IMR-90 (cell line): ENCODE data around the gene LONP2. TPM values are rescaled to one million over a fixed set of nuclear protein-coding genes. Genes with fewer than 3 reads are reported as not detected.

Experiments
- ATAC-seq: fragments of 200-7000 bp; cut with Tn5 transposase; 2 replicates; pipeline ENCODE4 v1.9.1; 2020; ENCODE audit warnings: low read depth, mild to moderate bottlenecking, moderate library complexity
- BruUV-seq: library from RNA; stranded (reverse); fragments of 400-500 nt; replicated peaks from 2 replicates; lab custom pipeline; 2021; lab: Mats Ljungman, UMichigan
- CTCF ChIA-PET: fragments of 300-600 bp; formaldehyde crosslinking; extraction: SDS; loops from one replicate; lab custom pipeline; 2021; ENCODE audit warnings: antibody characterized with exemption; lab: Yijun Ruan, JAX
- POLR2A ChIA-PET: fragments of 300-600 bp; sonication (Branson Sonifier 250); formaldehyde crosslinking; loops from one replicate; lab custom pipeline; 2022; ENCODE audit warnings: antibody characterized with exemption; ENCODE audit not compliant: unreplicated experiment; lab: Charles Lee
- DNase-seq: peaks from one replicate; pipeline ENCODE4 v3.0.0; 2013
- H2AFZ ChIP-seq: replicated peaks from 2 replicates; pipeline ENCODE3; 2013; ENCODE audit warnings: low read length, mild to moderate bottlenecking; ENCODE audit not compliant: poor library complexity
- H2AK5ac ChIP-seq: 2 replicates; pipeline ENCODE4 v1.6.1; 2013; ENCODE audit warnings: low read depth, low read length, inconsistent platforms
- H2AK9ac ChIP-seq: replicated peaks from 2 replicates; pipeline ENCODE3; 2013; ENCODE audit warnings: mild to moderate bottlenecking, low read depth, low read length, moderate library complexity; ENCODE audit not compliant: poor library complexity
- H2BK120ac ChIP-seq: 2 replicates; pipeline ENCODE4 v1.6.1; 2013; ENCODE audit warnings: low read depth, low read length, inconsistent platforms
- H2BK15ac ChIP-seq: 3 replicates; pipeline ENCODE4 v1.6.1; 2013; ENCODE audit warnings: low read depth, low read length, inconsistent platforms
- H2BK20ac ChIP-seq: 2 replicates; pipeline ENCODE4 v1.6.1; 2013; ENCODE audit warnings: low read depth, mild to moderate bottlenecking, inconsistent platforms, low read length, moderate library complexity
- H2BK5ac ChIP-seq: 2 replicates; pipeline ENCODE4 v1.6.1; 2013; ENCODE audit warnings: mild to moderate bottlenecking, low read depth, low read length, inconsistent platforms; ENCODE audit not compliant: poor library complexity, severe bottlenecking
- H3K14ac ChIP-seq: replicated peaks from 2 replicates; pipeline ENCODE4 v1.6.1; 2013; ENCODE audit warnings: low read depth, low read length, inconsistent platforms
- H3K18ac ChIP-seq: 2 replicates; pipeline ENCODE4 v1.6.1; 2013; ENCODE audit warnings: low read depth, low read length, control low read depth
- H3K23ac ChIP-seq: 2 replicates; pipeline ENCODE4 v1.6.1; 2013; ENCODE audit warnings: low read depth, low read length, inconsistent platforms
- H3K27ac ChIP-seq: 2 replicates; pipeline ENCODE4 v1.5.1; 2013; ENCODE audit warnings: mild to moderate bottlenecking, control low read depth, low read length; ENCODE audit not compliant: insufficient read depth
- H3K27me3 ChIP-seq: 2 replicates; pipeline ENCODE4 v1.6.1; 2013; ENCODE audit warnings: low read length; ENCODE audit not compliant: control insufficient read depth, insufficient read depth
- H3K36me3 ChIP-seq: 2 replicates; pipeline ENCODE4 v1.6.1; 2013; ENCODE audit warnings: low read length, mixed read lengths; ENCODE audit not compliant: control insufficient read depth, insufficient read depth
- H3K4ac ChIP-seq: 2 replicates; pipeline ENCODE4 v1.6.1; 2013; ENCODE audit warnings: low read depth, low read length, inconsistent platforms
- H3K4me1 ChIP-seq: 2 replicates; pipeline ENCODE4 v1.6.1; 2013; ENCODE audit warnings: low read length, mixed read lengths; ENCODE audit not compliant: control insufficient read depth, insufficient read depth
- H3K4me2 ChIP-seq: 2 replicates; pipeline ENCODE4 v1.6.1; 2013; ENCODE audit warnings: low read depth, mild to moderate bottlenecking, control low read depth, low read length, moderate library complexity
- H3K4me3 ChIP-seq: 2 replicates; pipeline ENCODE4 v1.5.1; 2013; ENCODE audit warnings: low read depth, mild to moderate bottlenecking, control low read depth, low read length, moderate library complexity; ENCODE audit not compliant: insufficient read depth
- H3K56ac ChIP-seq: 2 replicates; pipeline ENCODE4 v1.6.1; 2013; ENCODE audit warnings: low read length, inconsistent platforms; ENCODE audit not compliant: insufficient read depth; ENCODE audit errors: extremely low read depth
- H3K79me1 ChIP-seq, 2 experiments: 2 replicates each; pipeline ENCODE4 v1.6.1; 2013; ENCODE audit warnings: low read length in 2 of 2, inconsistent platforms in 1 of 2, low read depth in 1 of 2
- H3K9ac ChIP-seq: 2 replicates; pipeline ENCODE4 v1.6.1; 2013; ENCODE audit warnings: low read depth, low read length, control low read depth
- H3K9me1 ChIP-seq: 2 replicates; pipeline ENCODE4 v1.6.1; 2013; ENCODE audit warnings: low read length, inconsistent platforms; ENCODE audit not compliant: insufficient read depth
- H3K9me3 ChIP-seq: 2 replicates; pipeline ENCODE4 v1.6.1; 2013; ENCODE audit warnings: low read length; ENCODE audit not compliant: control insufficient read depth, insufficient read depth
- H4K20me1 ChIP-seq: 2 replicates; pipeline ENCODE4 v1.6.1; 2013; ENCODE audit warnings: low read length, inconsistent platforms; ENCODE audit not compliant: insufficient read depth
- H4K5ac ChIP-seq: 2 replicates; pipeline ENCODE4 v1.6.1; 2013; ENCODE audit warnings: mild to moderate bottlenecking, low read depth, low read length, control low read depth
- H4K8ac ChIP-seq, 2 experiments: 2 replicates each; pipeline ENCODE4 v1.6.1; 2013; ENCODE audit warnings: low read depth in 2 of 2, low read length in 2 of 2, control low read depth in 1 of 2, inconsistent platforms in 1 of 2
- H4K91ac ChIP-seq: 2 replicates; pipeline ENCODE4 v1.6.1; 2013; ENCODE audit warnings: low read depth, low read length, inconsistent platforms; ENCODE audit not compliant: insufficient read depth
- CEBPB ChIP-seq: IDR thresholded peaks from 2 replicates; pipeline ENCODE4 v1.6.1; 2012; ENCODE audit warnings: low read depth, low read length, improper control_type of control experiment
- ELK1 ChIP-seq: fragments of 150-350 bp; IDR thresholded peaks from 2 replicates; pipeline ENCODE4 v1.6.1; 2016; ENCODE audit warnings: low read depth, mild to moderate bottlenecking, low read length, moderate library complexity, borderline replicate concordance
- NFE2L2 ChIP-seq: fragments of 150-350 bp; IDR thresholded peaks from 2 replicates; pipeline ENCODE4 v1.6.1; 2016; ENCODE audit warnings: low read depth, mild to moderate bottlenecking, low read length
- POLR2A ChIP-seq: IDR thresholded peaks from 2 replicates; pipeline ENCODE4 v1.6.1; 2012; ENCODE audit warnings: mild to moderate bottlenecking, low read depth, low read length
- WGBS, 2 experiments: methylation state at CpG; one replicate each; pipeline versions ENCODE4 v1.1.5 to v1.1.7; 2013; ENCODE audit warnings: missing lambda C conversion rate in 2 of 2; ENCODE audit not compliant: insufficient read length in 1 of 2; ENCODE audit errors: extremely low coverage in 2 of 2; 5-methylcytosine and 5-hydroxymethylcytosine counted together
- dilution Hi-C: fragments of 300-500 bp; cut with HindIII; formaldehyde crosslinking; loops from one replicate; pipeline ENCODE4 v1.14.3; 2018; ENCODE audit warnings: low sequenced_read_pairs; ENCODE audit not compliant: unreplicated experiment
- in situ Hi-C: fragments of 300-500 bp; cut with MboI; formaldehyde crosslinking; loops from 3 replicates; pipeline ENCODE4 v1.14.3; 2019; ENCODE audit warnings: low sequenced_read_pairs, inconsistent platforms, mixed read lengths
- intact Hi-C: fragments of 100-400 bp; cut with micrococcal nuclease; formaldehyde crosslinking; loops from 2 replicates; pipeline ENCODE4 v1.10.0; 2022
- polyA plus RNA-seq, 3 experiments: library from polyadenylated mRNA; depleted of rRNA; stranded (reverse); fragments of >200 nt; gene quantifications; 2 replicates each; pipeline ENCODE4 v1.2.3, GENCODE V29; 2012; ENCODE audit warnings: low replicate concordance in 1 of 3
- total RNA-seq: library from RNA; depleted of rRNA; stranded (reverse); fragments of >200 nt; gene quantifications from 2 replicates; pipeline ENCODE4 v1.2.3, GENCODE V29; 2012

The LONP2 gene
- total and polyA plus RNA-seq, 2 of the 4 experiments (the other 2 are of a cell fraction), result 31.5 to 90.9 TPM

GRCh38 chr16:48352648-48353390 is 108.7 kb downstream of the LONP2 start:
- Histone ChIP-seq H3K9me1 (peaks cover 10% of the 10 kb centered on the region), H3K14ac (no peak overlapping the region), H2BK5ac (no peak overlapping the region), H3K4ac (0 out of 2 replicates have a peak overlapping the region, but pooled peaks have one; percentile 20), H3K4me2 (no peak overlapping the region), H4K8ac (no peak overlapping the region), H3K4me3 (no peak overlapping the region), H2BK15ac (no peak overlapping the region), H3K79me1 (peaks cover 29 to 57% of the 10 kb centered on the region in 2 experiments), H3K9me3 (no peaks in the 10 kb centered on the region), H3K23ac (no peak overlapping the region), H2BK20ac (no peak overlapping the region), H4K91ac (no peak overlapping the region), H2BK120ac (no peak overlapping the region), H2AK5ac (no peak overlapping the region), H3K56ac (no peak overlapping the region), H3K4me1 (no peaks in the 10 kb centered on the region), H3K27me3 (no peaks in the 10 kb centered on the region), H3K9ac (no peak overlapping the region), H2AFZ (no peak overlapping the region), H3K18ac (no peak overlapping the region), H4K20me1 (peaks cover 6% of the 10 kb centered on the region; the same call in 1 of the 2 replicates), H2AK9ac (no peak overlapping the region), H4K5ac (no peak overlapping the region), H3K27ac (no peak overlapping the region), H3K36me3 (peaks cover 34% of the 10 kb centered on the region)
- ChIA-PET POLR2A (no interaction called here), CTCF (interaction anchor here (0.7 kb wide), 2 partner anchors 18 to 114 kb away, joined by 3 read pairs; no protein-coding TSS in a partner anchor)
- no peak for DNase-seq
- BruUV-seq, result TSS peak; percentile 42
- 0 out of 2 replicates have a peak, but pooled peaks have one; percentile 20 for TF ChIP-seq CEBPB
- TF ChIP-seq NFE2L2, result no peak
- TF ChIP-seq POLR2A, result no peak
- TF ChIP-seq ELK1, result no peak
- intact Hi-C loops, result loop anchor here (1.0 kb wide), 2 partner anchors 189 to 270 kb away; no protein-coding TSS in a partner anchor
- no CpG with 5 or more reads among the region's 7 CpGs for WGBS, 2 experiments
- no peak for ATAC-seq
- in situ Hi-C loops, result loop anchor here (5.0 kb wide), 1 partner anchor 274 kb away; no protein-coding TSS in a partner anchor
- dilution Hi-C loops, result no loop called here
